ENCODE measurements around the gene RPS6KB2. TPM values are rescaled to one million over a fixed set of nuclear protein-coding genes. Genes with fewer than 3 reads are reported as not detected.

RPS6KB2 gene
- total RNA-seq (10 to 100 TPM; 47.8 to 62.7 TPM), total RNA-seq (67.9 to 101 reads per million in 2 donors)

DNA sequence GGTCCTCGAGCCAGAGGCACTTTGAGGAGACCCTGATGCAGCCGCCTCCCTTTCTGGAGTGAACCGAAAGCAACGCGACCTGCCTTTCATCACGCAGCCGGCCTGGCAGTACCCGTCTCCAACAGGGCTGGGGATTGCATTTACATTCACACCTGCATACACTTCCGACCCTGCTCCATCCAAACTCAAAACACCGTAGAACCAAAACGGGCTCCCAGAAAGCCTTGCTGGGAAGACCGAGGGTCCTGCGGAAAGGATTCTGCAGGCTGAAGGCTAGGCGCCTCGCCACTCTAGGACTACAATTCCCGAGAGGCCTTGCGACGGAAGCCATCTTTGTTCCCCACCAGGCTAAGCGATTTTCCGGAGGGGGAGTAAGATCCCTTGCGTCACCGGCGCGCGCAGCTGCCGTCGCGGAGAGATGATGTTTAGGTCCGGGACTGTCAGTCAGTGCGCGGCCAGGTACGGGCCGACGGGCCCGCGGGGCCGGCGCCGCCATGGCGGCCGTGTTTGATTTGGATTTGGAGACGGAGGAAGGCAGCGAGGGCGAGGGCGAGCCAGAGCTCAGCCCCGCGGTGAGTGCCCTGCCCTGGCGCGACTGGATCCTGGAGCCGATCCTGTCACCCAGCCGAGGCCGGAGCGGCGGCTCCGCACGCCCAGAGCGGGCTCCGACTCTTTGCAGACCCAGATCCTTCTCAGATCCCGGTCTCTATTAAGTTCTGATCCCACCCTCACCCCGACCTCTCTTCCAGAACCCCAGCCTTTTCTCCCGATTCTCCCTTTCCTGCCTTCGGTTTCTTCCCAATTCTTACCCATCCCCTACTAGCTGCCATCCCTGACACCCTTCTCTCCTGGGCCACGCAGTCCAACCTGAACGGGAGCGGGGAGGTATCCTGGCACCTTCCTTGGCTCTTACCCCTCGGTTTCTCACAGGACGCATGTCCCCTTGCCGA is at the start of gene RPS6KB2:
Gene RPS6KB2 (plus strand): TSS at position 443 of the 950 bp plus-strand sequence. CDS start 52 bp downstream, at position 495.
- H3K36me3 Mint-ChIP-seq (ENCODE audit: low read depth): no peaks in the 10 kb centered on the region
- DNase-seq (peak; percentile 94 to 99 (median 94)), ATAC-seq (peak; percentile 91)
- H3K27ac Mint-ChIP-seq: peak within 1 kb of the TSS; percentile 96
- H3K9me3 ChIP-seq (ENCODE audit: control insufficient read depth, low read length, poor library complexity, severe bottlenecking): no peaks in the 10 kb centered on the region
- H3K27me3 Mint-ChIP-seq: no peaks in the 10 kb centered on the region
- peaks cover 26% of the 10 kb centered on the region for H3K4me1 Mint-ChIP-seq
- H3K4me3 Mint-ChIP-seq: peak within 1 kb of the TSS; percentile 94

DNA sequence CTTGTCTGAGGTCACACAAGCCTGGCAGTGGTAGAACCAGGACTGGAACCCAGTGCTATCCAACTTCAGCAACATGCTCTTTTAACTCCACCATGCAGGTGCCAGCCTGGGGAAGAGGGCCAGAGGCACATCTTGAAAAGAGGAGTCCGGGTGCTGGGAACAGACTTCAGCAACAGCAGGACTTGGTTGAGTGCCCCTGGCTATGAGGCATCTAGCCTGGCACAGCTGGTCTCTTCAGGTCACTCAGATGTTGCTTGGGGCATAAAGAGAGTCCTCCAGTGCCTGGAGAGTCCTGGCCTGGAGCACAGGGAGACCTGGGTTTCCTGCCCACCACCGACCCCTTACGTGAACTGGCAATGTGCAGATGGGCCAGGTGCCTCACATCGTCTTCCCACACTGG is 49.8 kb upstream of the RPS6KB2 start:
- Mint-ChIP-seq H3K36me3 (ENCODE audit: low read depth) (peaks cover under 1% of the 10 kb centered on the region), H3K27me3 (no peaks in the 10 kb centered on the region), H3K4me3 (no peak overlapping the region), H3K27ac (no peak overlapping the region), H3K4me1 (peaks cover 31% of the 10 kb centered on the region)
- DNase-seq (no peak), ATAC-seq (no peak)
- no peaks in the 10 kb centered on the region for H3K9me3 ChIP-seq (ENCODE audit: control insufficient read depth, low read length, poor library complexity, severe bottlenecking)

DNA sequence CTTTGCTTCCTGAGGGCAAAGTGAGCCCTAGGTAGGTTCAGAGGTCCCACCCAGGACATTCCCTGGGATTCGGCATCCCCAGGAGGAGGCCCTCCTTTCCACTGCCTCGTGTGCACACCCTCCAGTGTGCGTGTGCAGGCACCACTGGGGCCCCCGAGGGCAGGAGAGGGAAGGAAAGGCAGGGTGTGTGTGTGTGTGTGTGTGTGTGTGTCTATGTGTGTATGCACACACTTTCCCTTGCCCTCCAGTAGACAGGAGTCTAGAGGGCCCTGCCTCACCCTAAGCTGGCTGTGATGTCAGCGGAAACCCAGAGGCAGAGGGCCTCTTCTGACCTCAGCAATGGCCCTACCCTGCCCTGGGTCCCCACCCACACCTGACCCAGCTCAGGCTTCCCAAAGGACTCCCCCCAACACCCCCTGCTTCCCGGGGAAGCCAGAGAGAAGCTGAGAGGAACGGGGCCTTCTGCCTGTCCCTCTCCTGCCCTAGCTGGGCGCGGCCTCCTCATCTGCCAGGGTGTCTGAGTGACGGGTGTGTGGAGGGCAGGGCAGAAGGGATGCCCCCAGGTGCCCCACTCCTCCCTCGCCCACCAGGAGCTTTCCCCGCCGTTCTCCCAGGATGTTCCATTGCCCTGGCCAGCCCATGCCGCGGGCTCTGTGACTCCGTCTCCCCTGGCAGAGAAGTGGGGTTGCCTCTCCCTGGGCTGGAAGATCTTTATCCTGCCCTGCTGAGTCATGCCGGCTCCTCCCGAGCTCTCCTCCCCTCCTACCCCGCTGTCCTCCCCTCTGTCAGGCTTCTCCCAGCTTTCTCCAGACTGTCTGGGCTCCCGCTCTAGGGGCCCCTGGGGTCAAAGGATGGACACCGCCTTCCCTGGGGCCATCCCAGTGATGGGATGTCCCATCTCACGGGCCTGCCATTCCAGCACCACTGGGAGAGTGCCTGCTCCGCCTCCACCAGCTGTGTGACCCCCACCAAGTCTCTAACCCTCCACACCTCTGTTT is 48.9 kb upstream of the RPS6KB2 start:
- no peaks in the 10 kb centered on the region for H3K36me3 Mint-ChIP-seq (ENCODE audit: low read depth)

DNA sequence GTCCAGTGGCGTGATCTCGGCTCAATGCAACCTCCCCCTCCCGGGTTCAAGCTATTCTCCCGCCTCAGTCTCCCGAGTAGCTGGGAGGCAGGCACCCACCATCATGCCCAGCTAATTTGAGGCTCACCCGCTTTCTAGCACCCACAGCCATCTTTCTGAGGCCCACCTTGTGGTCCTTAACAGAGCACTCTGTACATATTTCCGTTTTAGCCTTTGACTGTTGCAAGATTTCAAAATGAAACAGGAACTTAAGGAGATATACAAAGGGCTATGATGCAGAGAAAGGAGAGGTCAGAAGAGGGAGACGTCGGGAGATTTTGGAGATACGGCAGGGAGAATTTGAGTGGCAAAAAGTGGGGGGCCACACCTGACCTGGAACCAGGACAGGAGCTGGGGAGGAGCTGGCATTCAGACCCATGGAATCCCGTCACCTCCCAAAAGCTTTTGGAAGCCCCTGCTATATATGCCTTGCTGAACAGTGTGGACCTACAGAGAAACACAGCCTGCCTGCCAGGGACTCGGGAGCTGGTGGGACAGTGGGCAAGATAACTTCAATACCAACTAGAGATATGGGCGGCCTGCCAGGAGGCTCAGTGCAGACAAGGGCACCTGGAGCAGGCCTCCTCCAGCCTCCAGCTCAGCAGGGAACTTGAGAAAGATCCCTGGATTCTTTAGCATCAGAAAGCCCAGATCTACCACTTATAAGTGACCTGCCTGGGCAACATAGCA is 46.9 kb upstream of the RPS6KB2 start:
- H3K4me3 Mint-ChIP-seq: no peak overlapping the region
- ATAC-seq (no peak), DNase-seq (no peak)
- peak overlapping the region; percentile 78 for H3K27ac Mint-ChIP-seq
- H3K36me3 Mint-ChIP-seq (ENCODE audit: low read depth): no peaks in the 10 kb centered on the region
- H3K27me3 Mint-ChIP-seq: no peaks in the 10 kb centered on the region
- no peaks in the 10 kb centered on the region for H3K9me3 ChIP-seq (ENCODE audit: control insufficient read depth, low read length, poor library complexity, severe bottlenecking)
- H3K4me1 Mint-ChIP-seq: peaks cover 20% of the 10 kb centered on the region

More for the DNA sequence above, 48.9 kb upstream of the RPS6KB2 start:
- ATAC-seq (no peak), DNase-seq (no peak)
- H3K4me1 Mint-ChIP-seq: peaks cover 26% of the 10 kb centered on the region
- H3K27ac Mint-ChIP-seq: no peak overlapping the region
- H3K4me3 Mint-ChIP-seq: no peak overlapping the region
- no peaks in the 10 kb centered on the region for H3K27me3 Mint-ChIP-seq
- no peaks in the 10 kb centered on the region for H3K9me3 ChIP-seq (ENCODE audit: control insufficient read depth, low read length, poor library complexity, severe bottlenecking)

DNA sequence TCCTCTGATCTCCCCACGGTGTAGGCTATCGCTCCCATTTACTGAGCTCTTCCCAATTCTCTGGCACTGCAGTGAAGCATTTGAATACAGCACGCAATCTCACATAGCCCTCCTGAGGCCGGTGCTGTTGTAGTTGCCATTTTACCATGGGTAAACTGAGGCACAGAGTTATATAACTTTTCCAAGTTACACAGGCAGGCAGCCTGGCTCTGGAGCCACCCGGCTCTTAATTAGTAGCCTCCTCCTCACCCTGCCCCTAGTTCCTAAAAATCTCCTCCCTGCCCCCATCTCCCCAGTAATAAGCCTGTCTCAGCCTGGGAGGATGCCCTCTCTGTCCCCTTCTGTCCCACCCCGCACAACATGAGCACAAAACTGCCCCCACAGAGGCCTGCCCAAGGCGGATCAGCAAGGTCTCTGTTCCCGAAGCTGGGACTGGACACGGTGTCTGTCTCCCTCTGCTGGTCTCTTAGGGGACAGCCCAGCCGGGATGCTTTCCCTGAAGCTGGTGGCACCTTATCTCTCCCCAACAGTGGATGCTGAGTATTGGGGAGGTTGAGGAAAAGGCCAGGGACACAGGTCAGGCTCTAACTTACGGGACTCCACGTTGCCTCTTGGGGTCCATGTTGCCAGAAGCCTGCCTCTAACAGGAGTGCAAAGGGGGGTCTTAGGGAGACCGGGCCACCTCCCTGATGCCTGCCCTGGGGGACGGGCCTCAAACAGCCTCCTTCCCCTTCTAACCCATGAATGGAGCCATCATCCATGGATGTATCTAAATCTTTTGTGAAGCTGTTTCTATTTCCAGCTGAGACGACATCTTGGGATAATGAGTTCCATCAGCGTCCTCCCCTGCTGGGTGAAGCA is 45.8 kb upstream of the RPS6KB2 start:
- peak overlapping the region; percentile 66 for H3K27ac Mint-ChIP-seq
- peaks cover 21% of the 10 kb centered on the region for H3K4me1 Mint-ChIP-seq
- no peaks in the 10 kb centered on the region for H3K27me3 Mint-ChIP-seq
- no peak overlapping the region for H3K4me3 Mint-ChIP-seq
- DNase-seq (peak; percentile 62 to 81 (median 71)), ATAC-seq (peak; percentile 96)
- no peaks in the 10 kb centered on the region for H3K36me3 Mint-ChIP-seq (ENCODE audit: low read depth)
- H3K9me3 ChIP-seq (ENCODE audit: control insufficient read depth, low read length, poor library complexity, severe bottlenecking): no peaks in the 10 kb centered on the region

DNA sequence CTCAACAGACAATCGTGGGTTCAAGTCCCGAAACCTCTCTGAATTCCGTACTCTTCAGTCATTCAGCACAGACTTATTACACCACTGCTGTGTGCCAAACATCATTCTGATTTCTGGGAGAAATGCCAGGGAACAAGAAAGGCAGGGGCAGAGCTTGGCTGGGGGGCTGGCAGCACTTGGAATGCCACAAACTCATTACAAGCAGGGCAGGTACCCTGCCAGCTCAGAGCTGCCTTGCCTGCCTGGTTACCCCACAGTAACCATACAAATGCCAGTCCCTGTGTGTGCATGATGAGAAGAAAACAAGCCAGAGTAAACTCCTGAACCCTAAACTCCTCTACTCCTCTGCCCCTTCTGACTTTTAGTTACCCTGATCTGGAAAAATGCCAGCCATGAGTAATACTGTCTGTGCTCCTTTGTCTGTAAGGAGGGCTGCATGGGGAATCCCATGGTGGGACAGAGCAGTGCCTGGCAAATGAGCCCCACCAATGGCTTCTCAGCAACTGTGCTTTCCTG is 43.4 kb upstream of the RPS6KB2 start:
- H3K4me3 Mint-ChIP-seq: no peak overlapping the region
- H3K4me1 Mint-ChIP-seq: peaks cover 26% of the 10 kb centered on the region
- no peak overlapping the region for H3K27ac Mint-ChIP-seq
- ATAC-seq (no peak), DNase-seq (no peak)
- H3K27me3 Mint-ChIP-seq: no peaks in the 10 kb centered on the region
- H3K36me3 Mint-ChIP-seq (ENCODE audit: low read depth): no peaks in the 10 kb centered on the region
- no peaks in the 10 kb centered on the region for H3K9me3 ChIP-seq (ENCODE audit: control insufficient read depth, low read length, poor library complexity, severe bottlenecking)

DNA sequence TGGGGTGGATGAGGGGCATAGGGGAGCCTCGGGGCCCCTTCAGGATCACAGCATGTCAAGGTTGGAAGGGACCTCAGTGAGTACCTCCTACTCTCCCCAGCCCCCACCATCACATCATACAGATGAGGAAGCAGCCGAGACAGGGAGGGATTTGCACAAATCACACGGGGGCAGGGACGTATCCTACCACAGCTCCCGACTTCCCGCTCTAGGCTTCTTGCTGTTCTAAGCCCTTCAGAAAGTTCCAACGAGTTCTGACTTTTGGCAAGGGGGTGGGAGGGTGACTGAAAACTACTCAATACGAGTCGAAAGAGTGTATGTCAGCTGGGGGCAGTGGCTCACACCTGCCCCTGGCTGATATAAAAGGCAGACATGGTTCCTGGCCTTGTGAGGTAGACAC is 41.2 kb upstream of the RPS6KB2 start:
- no peaks in the 10 kb centered on the region for H3K9me3 ChIP-seq (ENCODE audit: control insufficient read depth, low read length, poor library complexity, severe bottlenecking)
- H3K27ac Mint-ChIP-seq: no peak overlapping the region
- H3K4me3 Mint-ChIP-seq: no peak overlapping the region
- ATAC-seq (no peak), DNase-seq (no peak)
- peaks cover 25% of the 10 kb centered on the region for H3K4me1 Mint-ChIP-seq
- no peaks in the 10 kb centered on the region for H3K36me3 Mint-ChIP-seq (ENCODE audit: low read depth)
- H3K27me3 Mint-ChIP-seq: no peaks in the 10 kb centered on the region

DNA sequence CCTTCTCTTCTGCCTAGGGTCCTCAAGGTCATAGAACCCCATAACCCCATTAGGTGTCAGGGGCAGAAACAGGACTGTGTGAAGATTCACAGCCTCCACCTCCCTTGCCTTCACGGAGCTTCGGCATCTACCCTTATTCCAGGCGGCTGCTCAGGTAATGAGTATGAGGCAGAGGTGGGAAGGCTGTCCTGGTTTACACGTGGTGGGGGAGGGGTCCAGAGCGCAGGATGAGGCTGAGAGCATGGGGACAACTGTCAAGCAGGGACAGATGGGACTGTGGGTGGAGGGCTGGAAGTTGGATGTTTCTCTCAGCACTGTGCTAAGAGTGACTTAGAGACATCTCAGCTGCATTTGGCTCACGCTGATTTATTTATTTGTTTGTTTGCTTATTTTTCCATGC is 40.8 kb upstream of the RPS6KB2 start:
- no peak overlapping the region for H3K27ac Mint-ChIP-seq
- H3K27me3 Mint-ChIP-seq: no peaks in the 10 kb centered on the region
- DNase-seq (no peak), ATAC-seq (no peak)
- peaks cover 23% of the 10 kb centered on the region for H3K4me1 Mint-ChIP-seq
- H3K9me3 ChIP-seq (ENCODE audit: control insufficient read depth, low read length, poor library complexity, severe bottlenecking): no peaks in the 10 kb centered on the region
- no peaks in the 10 kb centered on the region for H3K36me3 Mint-ChIP-seq (ENCODE audit: low read depth)
- H3K4me3 Mint-ChIP-seq: no peak overlapping the region

DNA sequence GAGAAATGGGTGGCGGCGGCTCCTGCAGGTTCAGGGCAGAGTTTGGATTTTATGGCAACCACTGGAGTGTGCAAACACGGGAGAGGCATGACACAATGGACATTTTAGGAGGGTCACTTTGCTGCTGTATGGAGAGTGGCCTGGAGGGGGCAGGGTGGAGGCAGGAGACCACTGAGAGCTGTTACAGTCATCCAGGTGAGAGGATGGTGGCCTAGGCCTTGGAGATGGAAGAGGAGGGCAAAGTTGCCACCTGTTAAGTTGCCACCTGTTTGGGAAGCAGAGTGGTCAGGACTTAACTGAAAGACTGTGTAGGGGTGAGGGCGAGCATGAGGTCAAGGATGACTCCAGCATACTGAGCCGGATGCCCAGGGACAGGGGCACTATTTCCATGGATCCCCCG is 38.8 kb upstream of the RPS6KB2 start:
- ATAC-seq (peak; percentile 43), DNase-seq (no peak)
- peak overlapping the region; percentile 90 for H3K4me3 Mint-ChIP-seq
- peak overlapping the region; percentile 82 for H3K27ac Mint-ChIP-seq
- peaks cover 28% of the 10 kb centered on the region for H3K4me1 Mint-ChIP-seq
- H3K36me3 Mint-ChIP-seq (ENCODE audit: low read depth): peaks cover 3% of the 10 kb centered on the region
- H3K27me3 Mint-ChIP-seq: no peaks in the 10 kb centered on the region
- H3K9me3 ChIP-seq (ENCODE audit: control insufficient read depth, low read length, poor library complexity, severe bottlenecking): no peaks in the 10 kb centered on the region

DNA sequence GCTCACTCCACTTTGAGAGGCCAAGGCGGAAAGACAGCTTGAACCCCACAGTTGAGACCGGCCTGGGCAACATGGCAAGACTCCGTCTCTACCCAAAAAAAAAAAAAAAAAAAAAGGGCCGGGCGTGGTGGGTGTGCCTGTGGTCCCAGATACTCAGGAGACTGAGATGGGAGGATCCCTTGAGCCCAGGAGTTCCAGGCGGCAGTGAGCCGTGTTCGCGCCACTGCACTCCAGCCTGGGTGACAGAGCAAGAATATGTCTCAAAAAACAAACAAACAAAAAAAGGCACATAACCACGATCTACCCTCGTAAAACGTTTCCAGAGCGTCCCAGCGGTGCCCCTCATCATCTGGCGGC is 37.4 kb upstream of the RPS6KB2 start:
- H3K4me3 Mint-ChIP-seq: peak overlapping the region; percentile 88
- H3K27ac Mint-ChIP-seq: peak overlapping the region; percentile 78
- H3K4me1 Mint-ChIP-seq: peaks cover 28% of the 10 kb centered on the region
- DNase-seq (no peak), ATAC-seq (no peak)
- peaks cover 3% of the 10 kb centered on the region for H3K36me3 Mint-ChIP-seq (ENCODE audit: low read depth)
- no peaks in the 10 kb centered on the region for H3K9me3 ChIP-seq (ENCODE audit: control insufficient read depth, low read length, poor library complexity, severe bottlenecking)
- no peaks in the 10 kb centered on the region for H3K27me3 Mint-ChIP-seq

DNA sequence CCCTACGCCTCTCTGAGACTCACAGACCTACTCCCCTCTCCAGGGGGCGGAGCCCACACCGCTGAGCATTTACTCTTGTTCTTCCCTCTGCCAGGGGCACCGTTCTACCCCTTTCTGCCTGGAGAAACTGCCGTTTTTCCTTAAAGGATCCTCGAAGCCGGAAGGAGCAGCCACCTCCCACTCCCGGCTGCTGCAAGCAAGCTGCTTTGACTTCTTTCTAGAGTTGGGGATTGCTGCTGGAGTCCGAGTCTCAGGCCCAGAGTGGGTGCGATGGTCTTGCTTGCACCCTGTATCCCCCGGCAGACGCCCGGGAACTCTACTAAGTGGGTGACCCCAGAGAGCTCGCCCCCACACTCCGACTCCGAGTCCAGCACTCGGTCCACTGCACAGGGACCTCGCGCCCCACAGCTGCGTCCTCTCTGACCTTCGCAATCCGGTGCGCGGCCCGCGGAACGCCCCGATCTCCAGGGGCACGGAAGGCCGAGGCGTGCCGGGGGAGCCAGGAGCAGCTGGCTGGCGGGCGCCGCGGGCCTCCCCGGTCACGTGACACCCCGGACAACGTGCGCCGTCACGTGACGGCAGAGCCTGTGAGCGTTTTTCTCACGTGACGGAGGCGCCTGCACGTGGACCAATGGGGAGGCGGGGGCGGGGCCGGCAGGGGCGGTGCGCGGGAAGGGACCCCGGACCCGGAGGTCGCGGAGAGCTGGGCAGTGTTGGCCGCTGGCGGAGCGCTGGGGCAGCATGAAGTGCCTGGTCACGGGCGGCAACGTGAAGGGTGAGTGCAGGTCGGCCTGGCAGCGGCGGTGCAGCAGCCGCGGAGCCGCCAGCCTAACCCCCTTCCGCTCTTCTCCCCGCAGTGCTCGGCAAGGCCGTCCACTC is 36.8 kb upstream of the RPS6KB2 start, which contains the start of gene RAD9A:
Gene RAD9A (plus strand): TSS at position 683 of the 879 bp plus-strand sequence. CDS start 59 bp downstream, at position 742.
- peak within 1 kb of the TSS; percentile 78 for H3K27ac Mint-ChIP-seq
- peaks cover 31% of the 10 kb centered on the region for H3K4me1 Mint-ChIP-seq
- peaks cover 3% of the 10 kb centered on the region for H3K36me3 Mint-ChIP-seq (ENCODE audit: low read depth)
- no peaks in the 10 kb centered on the region for H3K27me3 Mint-ChIP-seq
- peak; percentile 85 for ATAC-seq
- peak; percentile 84 to 95 (median 90) for DNase-seq
- H3K4me3 Mint-ChIP-seq: peak within 1 kb of the TSS; percentile 88
- H3K9me3 ChIP-seq (ENCODE audit: control insufficient read depth, low read length, poor library complexity, severe bottlenecking): no peaks in the 10 kb centered on the region

Measured in T-helper 17 cell (primary cell).